GM10266 (cell line): ENCODE results near the gene PPM1D.

ENCODE experiments used
- DNase-seq: peaks from one replicate; pipeline ENCODE4 v3.0.0; 2012; ENCODE audit errors: extremely low spot score
- CTCF ChIP-seq: IDR thresholded peaks from 2 replicates; pipeline ENCODE4 v1.5.1; 2012; ENCODE audit warnings: mild to moderate bottlenecking, low read depth; ENCODE audit not compliant: control insufficient read depth, insufficient read depth; ENCODE audit errors: missing control alignments

PPM1D gene

GRCh38 chr17:60560860-60561257 is 39.1 kb upstream of the PPM1D start:
- DNase-seq, result no peak
- TF ChIP-seq CTCF, result no peak

DNA sequence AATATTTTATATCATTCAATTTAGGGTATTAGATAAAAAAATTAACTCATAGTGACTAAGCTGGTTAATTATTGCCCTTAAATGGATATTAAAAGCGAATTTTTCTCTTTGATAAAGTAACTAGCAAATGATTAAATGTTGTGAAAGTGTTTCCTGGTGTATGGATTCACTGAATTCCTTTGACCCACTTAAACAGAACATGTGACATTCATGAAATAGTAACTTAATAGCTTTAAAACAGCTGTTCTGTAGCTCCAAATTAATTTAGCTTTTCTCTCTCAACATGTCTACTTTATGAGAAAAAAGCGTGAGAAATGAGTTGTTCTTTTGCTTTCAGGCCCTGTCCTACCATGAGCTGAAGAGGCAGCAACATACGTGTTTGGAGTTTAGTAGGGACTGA is 37.6 kb upstream of the PPM1D start:
- DNase-seq, result no peak
- no peak for TF ChIP-seq CTCF

DNA sequence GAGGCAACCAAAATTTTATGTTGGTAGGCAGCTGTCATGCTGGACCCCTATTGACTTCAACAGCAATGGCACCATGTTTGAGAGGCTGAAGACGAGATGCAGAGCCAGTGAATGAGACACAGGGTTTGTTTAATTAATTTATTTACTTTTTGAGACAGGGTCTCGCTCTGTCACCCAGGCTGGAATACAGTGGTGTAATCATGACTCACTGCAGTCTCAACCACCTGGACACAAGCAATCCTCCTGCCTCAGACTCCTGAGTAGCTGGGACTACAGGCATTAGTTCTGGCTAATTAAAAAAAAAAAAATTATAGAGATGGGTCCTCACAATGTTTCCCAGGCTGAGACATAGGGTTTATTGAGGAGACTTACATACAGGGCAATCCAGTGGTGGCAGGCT is 36.2 kb upstream of the PPM1D start:
- no peak for DNase-seq
- no peak for TF ChIP-seq CTCF

DNA sequence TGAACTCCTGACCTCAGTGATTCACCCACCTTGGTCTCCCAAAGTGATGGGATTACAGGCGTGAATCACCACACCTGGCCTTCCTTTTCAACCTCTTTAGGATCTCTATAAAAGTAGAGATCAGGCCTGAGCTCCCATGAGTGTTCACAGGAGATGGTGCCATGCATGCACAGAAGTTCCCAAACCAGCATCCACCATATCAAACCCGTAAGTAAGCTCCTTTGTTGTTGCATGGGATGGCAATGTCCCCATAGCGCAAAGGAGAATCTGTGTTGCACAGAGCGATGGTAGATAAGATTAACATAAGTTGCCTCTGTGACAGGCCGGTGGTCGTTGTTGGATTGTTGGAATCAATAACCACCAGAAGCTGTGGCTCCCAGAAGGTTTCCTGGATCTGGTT is 34.8 kb upstream of the PPM1D start:
- TF ChIP-seq CTCF, result no peak
- no peak for DNase-seq

GRCh38 chr17:60573236-60574051 is 26.5 kb upstream of the PPM1D start:
- no peak for DNase-seq
- no peak for TF ChIP-seq CTCF

- DNase-seq, result no peak
- TF ChIP-seq CTCF, result peak; percentile 37
Observed at GRCh38 chr17:60577147-60577915, 22.7 kb upstream of the PPM1D start.

- no peak for TF ChIP-seq CTCF
- no peak for DNase-seq
Observed at GRCh38 chr17:60579090-60579489, 20.9 kb upstream of the PPM1D start.
